SU-DHL-6 (cell line): Measurements from ENCODE around the gene CCDC13.

ENCODE experiments used
- H2AFZ ChIP-seq: fragments of 200-600 bp; sonication (generic); 2 replicates; pipeline ENCODE4 v1.6.1; 2014; ENCODE audit warnings: low read depth, mild to moderate bottlenecking, moderate library complexity, mixed read lengths, antibody characterized with exemption, low read length; ENCODE audit not compliant: severe bottlenecking
- H3F3A ChIP-seq: fragments of 200-600 bp; shearing (Covaris generic); 2 replicates; pipeline ENCODE4 v1.6.0; 2016; ENCODE audit warnings: antibody characterized with exemption, mild to moderate bottlenecking; ENCODE audit not compliant: insufficient read depth
- H3K27ac ChIP-seq: fragments of 200-600 bp; sonication (generic); 2 replicates; pipeline ENCODE4 v1.5.1; 2016; ENCODE audit warnings: low read depth, mild to moderate bottlenecking, low read length, moderate library complexity, mixed read lengths
- H3K27me3 ChIP-seq: fragments of 200-600 bp; sonication (generic), shearing (Covaris generic); 2 replicates; pipeline ENCODE4 v1.6.0; 2014; ENCODE audit warnings: mild to moderate bottlenecking, low read length
- H3K36me3 ChIP-seq: fragments of 200-600 bp; sonication (generic); 2 replicates; pipeline ENCODE4 v1.6.1; 2014; ENCODE audit warnings: mild to moderate bottlenecking, low read length, mixed read lengths
- H3K4me2 ChIP-seq: fragments of 300-600, 200-600 bp; shearing (Covaris generic), sonication (generic); 2 replicates; pipeline ENCODE4 v1.6.0; 2014; ENCODE audit warnings: low read length, low read depth, mild to moderate bottlenecking; ENCODE audit not compliant: poor library complexity, severe bottlenecking
- H3K4me3 ChIP-seq: fragments of 200-600 bp; sonication (generic); 2 replicates; pipeline ENCODE4 v1.5.1; 2014; ENCODE audit warnings: antibody characterized with exemption, low read length, mild to moderate bottlenecking, mixed read lengths; ENCODE audit not compliant: insufficient read depth, poor library complexity, severe bottlenecking
- H3K79me2 ChIP-seq: fragments of 200-600 bp; sonication (generic); 2 replicates; pipeline ENCODE4 v1.6.1; 2014; ENCODE audit warnings: mild to moderate bottlenecking, low read length, moderate library complexity; ENCODE audit not compliant: insufficient read depth
- H3K9ac ChIP-seq: fragments of 200-600 bp; sonication (generic); 2 replicates; pipeline ENCODE4 v1.7.0; 2014; ENCODE audit warnings: mild to moderate bottlenecking, low read length
- H3K9me2 ChIP-seq: fragments of 200-600 bp; sonication (generic); replicated peaks from 2 replicates; pipeline ENCODE4 v1.6.1; 2014; ENCODE audit warnings: low read length; ENCODE audit not compliant: insufficient read depth
- H3K9me3 ChIP-seq: fragments of 200-600 bp; sonication (generic); 2 replicates; pipeline ENCODE4 v1.6.1; 2014; ENCODE audit warnings: low read length, mixed read lengths; ENCODE audit not compliant: insufficient read depth
- H4K20me1 ChIP-seq: fragments of 200-600 bp; sonication (generic); 2 replicates; pipeline ENCODE4 v1.6.1; 2014; ENCODE audit warnings: low read depth, mild to moderate bottlenecking, antibody characterized with exemption, low read length, moderate library complexity, mixed read lengths
- CTCF ChIP-seq: fragments of 200-600 bp; sonication (generic); IDR thresholded peaks from one replicate; pipeline ENCODE4 v1.5.1; 2017; ENCODE audit warnings: antibody characterized with exemption, mild to moderate bottlenecking, low read length, moderate library complexity; ENCODE audit not compliant: insufficient read depth, poor library complexity, severe bottlenecking
- EZH2phosphoT487 ChIP-seq: fragments of 200-600 bp; sonication (generic), shearing (Covaris generic); conservative IDR thresholded peaks from 2 replicates; pipeline ENCODE4 v1.6.1; 2018; ENCODE audit warnings: mild to moderate bottlenecking, antibody characterized with exemption, low read length, moderate library complexity, mixed read lengths

CCDC13 gene

GRCh38 chr3:42773409-42773751, 327 bp upstream of the CCDC13 start:
- no peak for TF ChIP-seq EZH2phosphoT487
- TF ChIP-seq CTCF, result no peak

GRCh38 chr3:42771271-42771670, 1.8 kb downstream of the CCDC13 start:
- Histone ChIP-seq H3K4me2 (no peak overlapping the region), H3K9me2 (no peaks in the 10 kb centered on the region), H3K9me3 (no peaks in the 10 kb centered on the region), H3F3A (no peaks in the 10 kb centered on the region), H3K36me3 (no peaks in the 10 kb centered on the region), H4K20me1 (no peaks in the 10 kb centered on the region), H3K27ac (no peak overlapping the region), H3K9ac (no peak overlapping the region), H3K79me2 (no peaks in the 10 kb centered on the region), H2AFZ (no peak overlapping the region), H3K4me3 (no peak overlapping the region), H3K27me3 (no peaks in the 10 kb centered on the region)
- no peak for TF ChIP-seq EZH2phosphoT487
- no peak for TF ChIP-seq CTCF

More at GRCh38 chr3:42773409-42773751, 327 bp upstream of the CCDC13 start:
- Histone ChIP-seq H3F3A (no peaks in the 10 kb centered on the region), H3K27ac (no peak overlapping the region), H4K20me1 (no peaks in the 10 kb centered on the region), H3K27me3 (no peaks in the 10 kb centered on the region), H3K9ac (peak overlapping the region; percentile 51), H3K79me2 (no peaks in the 10 kb centered on the region), H3K4me3 (peak overlapping the region; percentile 53), H2AFZ (peak overlapping the region; percentile 70), H3K36me3 (no peaks in the 10 kb centered on the region), H3K9me2 (no peaks in the 10 kb centered on the region), H3K9me3 (no peaks in the 10 kb centered on the region), H3K4me2 (peak overlapping the region; percentile 82)

GRCh38 chr3:42769477-42770131, 3.4 kb downstream of the CCDC13 start:
- no peak overlapping the region for H2AFZ ChIP-seq
- no peak overlapping the region for H3K4me2 ChIP-seq
- H3K27ac ChIP-seq, result no peak overlapping the region
- no peaks in the 10 kb centered on the region for H3K9me3 ChIP-seq
- no peaks in the 10 kb centered on the region for H3F3A ChIP-seq
- no peaks in the 10 kb centered on the region for H4K20me1 ChIP-seq
- H3K9ac ChIP-seq, result no peak overlapping the region
- no peak overlapping the region for H3K4me3 ChIP-seq
- no peaks in the 10 kb centered on the region for H3K27me3 ChIP-seq
- TF ChIP-seq EZH2phosphoT487, result no peak
- TF ChIP-seq CTCF, result no peak
- H3K9me2 ChIP-seq, result no peaks in the 10 kb centered on the region
- H3K36me3 ChIP-seq, result no peaks in the 10 kb centered on the region
- no peaks in the 10 kb centered on the region for H3K79me2 ChIP-seq
